ENCODE results near the gene ADCY7.

Gene ADCY7

DNA sequence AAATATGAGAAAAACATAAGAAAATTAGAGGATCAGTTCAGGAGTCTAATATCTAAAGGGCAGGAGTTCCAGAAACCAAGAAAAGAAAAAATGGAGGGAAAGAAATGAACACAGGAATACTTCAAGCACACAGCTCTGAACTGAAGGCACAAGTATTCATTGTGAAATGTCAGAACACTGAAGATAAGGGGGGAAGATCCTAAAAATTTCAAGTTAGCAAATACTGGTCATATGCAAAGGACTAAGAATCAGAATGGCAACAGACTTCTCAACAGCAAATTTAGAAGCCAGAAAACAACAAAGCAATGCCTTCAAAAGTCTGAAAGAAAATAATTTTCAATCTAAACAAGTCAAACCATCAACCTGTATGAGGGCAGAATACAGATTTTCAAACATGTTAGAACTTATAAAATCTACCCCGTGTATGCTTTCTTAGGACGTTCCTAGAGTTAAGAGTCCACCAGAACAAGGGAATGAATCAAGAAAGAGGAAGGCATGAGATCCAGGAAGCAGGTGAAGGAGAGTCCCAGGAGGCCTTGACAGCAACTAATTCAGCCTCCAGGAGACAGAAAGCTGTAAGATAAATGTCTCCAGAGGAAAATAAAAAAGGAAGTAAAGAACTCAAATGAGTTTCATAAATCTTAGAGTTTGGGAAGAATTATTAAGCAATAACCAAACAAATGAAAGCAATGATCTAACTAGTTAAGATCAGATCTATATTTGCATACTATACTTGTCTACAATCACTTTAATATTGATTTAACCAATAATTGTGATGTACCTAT is 99.6 kb downstream of the ADCY7 start:
- in situ Hi-C loops (cut with MboI; ENCODE audit: low sequenced_read_pairs): loop anchor here (10.0 kb wide), 1 partner anchor 341 kb away; the partner anchor contains the start of gene CNEP1R1
